ENCODE measurements around the gene CPLX1. TPM values are rescaled to one million over a fixed set of nuclear protein-coding genes. Genes with fewer than 3 reads are reported as not detected.

Gene CPLX1
- polyA plus RNA-seq (ENCODE audit: insufficient read depth in 1 of 5, insufficient read length in 5 of 5, low replicate concordance in 1 of 5): 1 to 10 TPM in 4 of 5 donors, under 1 TPM in 1; 0.84 to 2.7 (median 1.1) TPM
- long read RNA-seq, donor 1: 0 reads
- long read RNA-seq, donor 2: 0 reads
- long read RNA-seq, donor 3: 0 reads
- long read RNA-seq, donor 4: 0 reads
- long read RNA-seq, donor 5, partial matches to known transcripts: 0 of 3 reads
- long read RNA-seq, donor 5, other reads (novel, unspliced or antisense): 0 of 3 reads
- long read RNA-seq, donor 6, partial matches to known transcripts: 0 of 1 reads
- long read RNA-seq, donor 6, other reads (novel, unspliced or antisense): 0 of 1 reads
- long read RNA-seq, donor 7: 0 reads
- long read RNA-seq, donor 8, partial matches to known transcripts: 0 of 3 reads
- long read RNA-seq, donor 8, other reads (novel, unspliced or antisense): 0 of 3 reads

- DNase-seq: no peak
Measured at GRCh38 chr4:825971-826330, at the start of gene CPLX1. TSS of gene CPLX1 (minus strand) at chr4:826129. CDS start at chr4:824522, 1,607 bp downstream.

GRCh38 chr4:874971-875817 lies 49.3 kb upstream of the CPLX1 start:
- DNase-seq: no peak

GRCh38 chr4:874056-874455 lies 48.1 kb upstream of the CPLX1 start:
- no peak for DNase-seq

- no peak for DNase-seq
Measured at GRCh38 chr4:872241-872981, 46.5 kb upstream of the CPLX1 start.

- DNase-seq: no peak
Measured at GRCh38 chr4:871484-871883, 45.6 kb upstream of the CPLX1 start.

GRCh38 chr4:870951-871350 lies 45.0 kb upstream of the CPLX1 start:
- DNase-seq: no peak

GRCh38 chr4:869776-870175 lies 43.8 kb upstream of the CPLX1 start:
- DNase-seq: no peak

- no peak for DNase-seq
Measured at GRCh38 chr4:868421-868820, 42.5 kb upstream of the CPLX1 start.

GRCh38 chr4:867526-868250 lies 41.8 kb upstream of the CPLX1 start:
- DNase-seq: no peak

- DNase-seq: no peak
Measured at GRCh38 chr4:866761-867390, 40.9 kb upstream of the CPLX1 start.

GRCh38 chr4:866068-866760 lies 40.3 kb upstream of the CPLX1 start:
- DNase-seq: no peak

GRCh38 chr4:865572-865971 lies 39.6 kb upstream of the CPLX1 start:
- DNase-seq: no peak

GRCh38 chr4:865121-865465 lies 39.2 kb upstream of the CPLX1 start:
- no peak for DNase-seq

- DNase-seq: no peak
Measured at GRCh38 chr4:864456-865120, 38.7 kb upstream of the CPLX1 start.

- DNase-seq: no peak
Measured at GRCh38 chr4:860561-860960, 34.6 kb upstream of the CPLX1 start.

- no peak for DNase-seq
Measured at GRCh38 chr4:859496-859895, 33.6 kb upstream of the CPLX1 start.

- DNase-seq: no peak
Measured at GRCh38 chr4:858831-859451, 33.0 kb upstream of the CPLX1 start.

- no peak for DNase-seq
Measured at GRCh38 chr4:858041-858481, 32.1 kb upstream of the CPLX1 start.

GRCh38 chr4:857461-857860 lies 31.5 kb upstream of the CPLX1 start:
- no peak for DNase-seq
